ENCODE results near the gene FUS. TPM values are rescaled to one million over a fixed set of nuclear protein-coding genes. Genes with fewer than 3 reads are reported as not detected.

FUS gene
- total RNA-seq, 6 experiments from 2014 or later = 18.7 to 69.7 (median 40.4) TPM

- Histone ChIP-seq H3K4me1 (peaks cover 0 to 2% (median under 1%) of the 10 kb centered on the region in 4 donors), H3K27me3 (no peaks in the 10 kb centered on the region), H3K4me3 (no peak overlapping the region), H3K36me3 (peaks cover 34 to 99% (median 73%) of the 10 kb centered on the region in 4 donors), H3K27ac (no peak overlapping the region), H3K9me3 (no peaks in the 10 kb centered on the region)
- WGBS (ENCODE audit: insufficient coverage, low coverage, low lambda C conversion rate, missing lambda C conversion rate) = 90% methylated on average over 5 of the region's 8 CpGs
- intact Hi-C loops (cut with DNase I) = loop anchor here in 1 of 2 donors (10.0 kb wide), 1 partner anchor 267 kb away; the partner anchor contains the start of gene ARMC5
- DNase-seq = no peak
- ATAC-seq = no peak
- TF ChIP-seq CTCF (IDR thresholded peaks at IDR 0.05) = no peak
- TF ChIP-seq POLR2A (IDR thresholded peaks at IDR 0.05) = no peak
Observed at GRCh38 chr16:31187808-31188189, 7.9 kb downstream of the FUS start.

GRCh38 chr16:31188450-31189411, 8.8 kb downstream of the FUS start:
- Histone ChIP-seq H3K4me1 (no peaks in the 10 kb centered on the region), H3K27ac (no peak overlapping the region), H3K4me3 (no peak overlapping the region), H3K36me3 (peaks cover 33 to 99% (median 72%) of the 10 kb centered on the region in 4 donors), H3K27me3 (no peaks in the 10 kb centered on the region), H3K9me3 (no peaks in the 10 kb centered on the region)
- 88% methylated on average over 2 of the region's 3 CpGs for WGBS (ENCODE audit: insufficient coverage, low coverage, low lambda C conversion rate, missing lambda C conversion rate)
- TF ChIP-seq POLR2A (IDR thresholded peaks at IDR 0.05) = no peak
- no peak for TF ChIP-seq CTCF (IDR thresholded peaks at IDR 0.05)
- DNase-seq (no peak), ATAC-seq (no peak)
- intact Hi-C loops (cut with DNase I) = loop anchor here in 1 of 2 donors (10.0 kb wide), 1 partner anchor 266 kb away; the partner anchor contains the start of gene ARMC5

GRCh38 chr16:31189412-31189778, 9.5 kb downstream of the FUS start:
- ATAC-seq = no peak
- intact Hi-C loops (cut with DNase I) = loop anchor here in 1 of 2 donors (10.0 kb wide), 1 partner anchor 265 kb away; the partner anchor contains the start of gene ARMC5
- TF ChIP-seq POLR2A (IDR thresholded peaks at IDR 0.05) (no peak), CTCF (IDR thresholded peaks at IDR 0.05) (no peak)
- H3K27me3 ChIP-seq = no peaks in the 10 kb centered on the region
- WGBS (ENCODE audit: insufficient coverage, low coverage, low lambda C conversion rate, missing lambda C conversion rate) = 72% methylated on average over 2 of the region's 2 CpGs
- peaks cover 31 to 99% (median 71%) of the 10 kb centered on the region in 4 donors for H3K36me3 ChIP-seq
- H3K27ac ChIP-seq = no peak overlapping the region
- H3K4me1 ChIP-seq = no peaks in the 10 kb centered on the region
- no peak overlapping the region for H3K4me3 ChIP-seq
- H3K9me3 ChIP-seq = no peaks in the 10 kb centered on the region
- DNase-seq = no peak

- Histone ChIP-seq H3K9me3 (no peaks in the 10 kb centered on the region), H3K27me3 (no peaks in the 10 kb centered on the region), H3K4me1 (no peaks in the 10 kb centered on the region), H3K27ac (no peak overlapping the region), H3K4me3 (no peak overlapping the region), H3K36me3 (peaks cover 31 to 97% (median 65%) of the 10 kb centered on the region in 4 donors)
- TF ChIP-seq POLR2A (IDR thresholded peaks at IDR 0.05) (no peak), CTCF (IDR thresholded peaks at IDR 0.05) (no peak)
- intact Hi-C loops (cut with DNase I) = no loop called here
- DNase-seq = no peak
- ATAC-seq = no peak
- 93% methylated on average over 11 of the region's 12 CpGs for WGBS (ENCODE audit: insufficient coverage, low coverage, low lambda C conversion rate, missing lambda C conversion rate)
Observed at GRCh38 chr16:31190061-31190460, 10.1 kb downstream of the FUS start.

Data from right lobe of liver (tissue), 6 donors.